K562 (cell line): ENCODE results near the gene RAP1GAP2.

Experiments used
- CREB1 ChIP-seq, 2 experiments: sonication (generic) in 1 of 2; formaldehyde crosslinking in 1 of 2; IDR thresholded peaks; 2 replicates each; pipeline versions ENCODE4 v1.6.1 to v1.8.0; 2012 to 2022; ENCODE audit warnings: inconsistent platforms in 1 of 2, mild to moderate bottlenecking in 1 of 2, missing genetic modification reagents in 1 of 2, moderate library complexity in 1 of 2
- IRF2 ChIP-seq: sonication (generic); formaldehyde crosslinking; IDR thresholded peaks from 2 replicates; pipeline ENCODE4 v1.8.1; 2022; ENCODE audit warnings: mild to moderate bottlenecking, missing genetic modification reagents
- JUNB ChIP-seq: fragments of 450-650 bp; formaldehyde crosslinking; conservative IDR thresholded peaks from 2 replicates; pipeline ENCODE4 v1.4.0; 2020; ENCODE audit warnings: mild to moderate bottlenecking
- RAD21 ChIP-seq, 2 experiments: fragments of 250-450 bp in 1 of 2; fragments of 450-650 bp in 1 of 2; sonication (Bioruptor Pico) in 1 of 2; formaldehyde crosslinking in 1 of 2; IDR thresholded peaks in 1 of 2; conservative IDR thresholded peaks in 1 of 2; 2 replicates each; pipeline versions ENCODE4 v1.4.0 to v1.8.0; 2020 to 2022; ENCODE audit warnings: mild to moderate bottlenecking in 2 of 2, moderate library complexity in 1 of 2
- RB1 ChIP-seq: fragments of 450-650 bp; IDR thresholded peaks from 2 replicates; pipeline ENCODE4 v1.6.1; 2017; ENCODE audit warnings: low read depth, mild to moderate bottlenecking
- RBBP5 ChIP-seq: fragments of 200-600 bp; sonication (generic); IDR thresholded peaks from 2 replicates; pipeline ENCODE4 v1.6.1; 2012; ENCODE audit warnings: borderline replicate concordance, mild to moderate bottlenecking, low read length, control low read depth, inconsistent platforms; ENCODE audit not compliant: insufficient read depth, poor library complexity, severe bottlenecking
- TCF7L2 ChIP-seq: fragments of 150-350 bp; IDR thresholded peaks from 2 replicates; pipeline ENCODE4 v1.6.1; 2016; ENCODE audit warnings: low read depth, mild to moderate bottlenecking, low read length, moderate library complexity
- ZBTB34 ChIP-seq: fragments of 250-450 bp; sonication (Bioruptor Pico); IDR thresholded peaks from 2 replicates; pipeline ENCODE4 v1.8.0; 2021; ENCODE audit warnings: mild to moderate bottlenecking, moderate library complexity
- ZNF212 ChIP-seq: fragments of 450-650 bp; formaldehyde crosslinking; IDR thresholded peaks from 2 replicates; pipeline ENCODE4 v1.4.0; 2020; ENCODE audit warnings: mild to moderate bottlenecking
- ZNF707 ChIP-seq: fragments of 250-450 bp; sonication (Bioruptor Pico); conservative IDR thresholded peaks from 2 replicates; pipeline ENCODE4 v1.8.0; 2022; ENCODE audit warnings: inconsistent platforms, mild to moderate bottlenecking, moderate library complexity
- ZNF780A ChIP-seq: fragments of 250-450 bp; sonication (Bioruptor Pico); IDR thresholded peaks from 2 replicates; pipeline ENCODE4 v1.5.0; 2021; ENCODE audit warnings: mild to moderate bottlenecking
- TF ChIP-seq, protein P1 (sequence below), 3 experiments: IDR thresholded peaks in 2 of 3; conservative IDR thresholded peaks in 1 of 3; 2 replicates each; pipeline ENCODE4 v1.5.1; 2011 to 2012; ENCODE audit warnings: low read length in 3 of 3, mild to moderate bottlenecking in 3 of 3, control low read depth in 2 of 3, improper control_type of control experiment in 1 of 3, inconsistent platforms in 1 of 3, low read depth in 1 of 3, mixed read lengths in 1 of 3, moderate library complexity in 1 of 3; ENCODE audit not compliant: insufficient read depth in 2 of 3

- no peak for TF ChIP-seq RB1
- no peak for TF ChIP-seq RBBP5
- TF ChIP-seq, protein P1, sequence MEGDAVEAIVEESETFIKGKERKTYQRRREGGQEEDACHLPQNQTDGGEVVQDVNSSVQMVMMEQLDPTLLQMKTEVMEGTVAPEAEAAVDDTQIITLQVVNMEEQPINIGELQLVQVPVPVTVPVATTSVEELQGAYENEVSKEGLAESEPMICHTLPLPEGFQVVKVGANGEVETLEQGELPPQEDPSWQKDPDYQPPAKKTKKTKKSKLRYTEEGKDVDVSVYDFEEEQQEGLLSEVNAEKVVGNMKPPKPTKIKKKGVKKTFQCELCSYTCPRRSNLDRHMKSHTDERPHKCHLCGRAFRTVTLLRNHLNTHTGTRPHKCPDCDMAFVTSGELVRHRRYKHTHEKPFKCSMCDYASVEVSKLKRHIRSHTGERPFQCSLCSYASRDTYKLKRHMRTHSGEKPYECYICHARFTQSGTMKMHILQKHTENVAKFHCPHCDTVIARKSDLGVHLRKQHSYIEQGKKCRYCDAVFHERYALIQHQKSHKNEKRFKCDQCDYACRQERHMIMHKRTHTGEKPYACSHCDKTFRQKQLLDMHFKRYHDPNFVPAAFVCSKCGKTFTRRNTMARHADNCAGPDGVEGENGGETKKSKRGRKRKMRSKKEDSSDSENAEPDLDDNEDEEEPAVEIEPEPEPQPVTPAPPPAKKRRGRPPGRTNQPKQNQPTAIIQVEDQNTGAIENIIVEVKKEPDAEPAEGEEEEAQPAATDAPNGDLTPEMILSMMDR (IDR thresholded peaks at IDR 0.05 in 2 of 3, conservative IDR thresholded peaks at IDR 0.05 in 1 of 3; ENCODE audit: insufficient read depth in 2 of 3, low read depth in 1 of 3, low read length in 3 of 3) = no peak
- TF ChIP-seq JUNB = no peak
- TF ChIP-seq TCF7L2 = no peak
- TF ChIP-seq ZNF707 (CRISPR knock-in tag) = no peak
- no peak for TF ChIP-seq ZNF212 (CRISPR knock-in tag)
- TF ChIP-seq IRF2 (CRISPR knock-in tag) = no peak
- no peak for TF ChIP-seq ZBTB34 (CRISPR knock-in tag)
- TF ChIP-seq CREB1 (IDR thresholded peaks at IDR 0.05) = no peak
- no peak for TF ChIP-seq CREB1 (CRISPR knock-in tag; IDR thresholded peaks at IDR 0.05)
- TF ChIP-seq RAD21 (CRISPR knock-in tag; conservative IDR thresholded peaks at IDR 0.05 in 1 of 2, IDR thresholded peaks at IDR 0.05 in 1 of 2) = no peak
- TF ChIP-seq ZNF780A (CRISPR knock-in tag) = no peak
These were observed 45.4 kb downstream of the RAP1GAP2 start for GRCh38 chr17:2841606-2842005.
